Stimulated activated CD8-positive, alpha-beta memory T cell treated with anti-CD3 and anti-CD28 coated beads, Interleukin-2, amount 100 ng/mL, for 1 hour (primary cell): Measurements from ENCODE around the gene DSTYK.

Experiments
- DNase-seq, 2 donors: peaks; one replicate each; pipeline ENCODE4 v3.0.0-alpha.2; 2020; ENCODE audit warnings: low read depth in 2 of 2

Gene DSTYK

GRCh38 chr1:205211169-205211838 lies at the start of gene DSTYK:
DSTYK (minus strand) TSS chr1:205211702; CDS start chr1:205211535, 167 bp downstream.
- peak; percentile 83 to 84 for DNase-seq

- DNase-seq: no peak
These were observed 48.5 kb upstream of the DSTYK start for GRCh38 chr1:205259998-205260397.

GRCh38 chr1:205259324-205259832 lies 47.9 kb upstream of the DSTYK start:
- DNase-seq: no peak

GRCh38 chr1:205258719-205259118 lies 47.2 kb upstream of the DSTYK start:
- no peak for DNase-seq

GRCh38 chr1:205258261-205258691 lies 46.8 kb upstream of the DSTYK start:
- DNase-seq: no peak

- DNase-seq: no peak
These were observed 46.2 kb upstream of the DSTYK start for GRCh38 chr1:205257735-205258134.

- DNase-seq: no peak
These were observed 45.6 kb upstream of the DSTYK start for GRCh38 chr1:205256951-205257625.

- peak; percentile 63 to 69 for DNase-seq
These were observed 44.7 kb upstream of the DSTYK start for GRCh38 chr1:205255941-205256780.

- no peak for DNase-seq
These were observed 40.1 kb upstream of the DSTYK start for GRCh38 chr1:205251576-205251975.

GRCh38 chr1:205250699-205251098 lies 39.2 kb upstream of the DSTYK start:
- DNase-seq: no peak

- no peak for DNase-seq
These were observed 38.1 kb upstream of the DSTYK start for GRCh38 chr1:205249651-205250050.

GRCh38 chr1:205248793-205249601 lies 37.5 kb upstream of the DSTYK start:
- no peak for DNase-seq

GRCh38 chr1:205247130-205247921 lies 35.8 kb upstream of the DSTYK start:
- no peak for DNase-seq

- DNase-seq: no peak
These were observed 35.0 kb upstream of the DSTYK start for GRCh38 chr1:205246351-205247119.

GRCh38 chr1:205245096-205245495 lies 33.6 kb upstream of the DSTYK start:
- DNase-seq: no peak

GRCh38 chr1:205244384-205244783 lies 32.9 kb upstream of the DSTYK start:
- no peak for DNase-seq

GRCh38 chr1:205243350-205244191 lies 32.1 kb upstream of the DSTYK start:
- no peak for DNase-seq

- no peak for DNase-seq
These were observed 30.0 kb upstream of the DSTYK start for GRCh38 chr1:205241366-205242030.
